Stimulated activated naive CD4-positive, alpha-beta T cell treated with Interleukin-2 at 50 U/mL for 16 hours (primary cell): ENCODE results near the gene DPM3.
"Not testable (repeated sequence)": the region's sequence is repeated elsewhere in the genome, so short reads cannot be mapped to it uniquely, and the experiment has no call there.

Experiments used
- DNase-seq: peaks from one replicate; lab custom pipeline; 2025; lab: John Stamatoyannopoulos, UW

Gene DPM3

DNA sequence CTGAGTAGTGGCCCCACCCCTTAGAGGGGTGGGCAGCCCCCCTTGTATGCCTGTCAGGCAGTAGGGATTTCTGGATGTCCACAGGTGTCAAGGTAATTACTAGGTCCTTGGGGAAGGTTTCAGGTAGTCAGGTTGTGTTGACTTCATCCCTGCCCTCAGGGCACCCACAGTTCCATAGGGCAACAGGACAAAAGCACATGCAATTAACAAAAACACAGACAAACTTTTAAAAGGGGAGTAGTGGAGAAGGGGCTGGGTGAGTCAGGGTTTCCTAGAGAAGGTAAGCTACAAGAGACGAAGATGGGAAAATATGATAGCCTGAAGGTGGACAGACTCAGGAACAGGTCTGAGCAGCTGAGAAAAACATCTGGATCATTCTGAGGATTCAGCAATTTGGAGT lies 18.7 kb upstream of the DPM3 start:
- no peak for DNase-seq

DNA sequence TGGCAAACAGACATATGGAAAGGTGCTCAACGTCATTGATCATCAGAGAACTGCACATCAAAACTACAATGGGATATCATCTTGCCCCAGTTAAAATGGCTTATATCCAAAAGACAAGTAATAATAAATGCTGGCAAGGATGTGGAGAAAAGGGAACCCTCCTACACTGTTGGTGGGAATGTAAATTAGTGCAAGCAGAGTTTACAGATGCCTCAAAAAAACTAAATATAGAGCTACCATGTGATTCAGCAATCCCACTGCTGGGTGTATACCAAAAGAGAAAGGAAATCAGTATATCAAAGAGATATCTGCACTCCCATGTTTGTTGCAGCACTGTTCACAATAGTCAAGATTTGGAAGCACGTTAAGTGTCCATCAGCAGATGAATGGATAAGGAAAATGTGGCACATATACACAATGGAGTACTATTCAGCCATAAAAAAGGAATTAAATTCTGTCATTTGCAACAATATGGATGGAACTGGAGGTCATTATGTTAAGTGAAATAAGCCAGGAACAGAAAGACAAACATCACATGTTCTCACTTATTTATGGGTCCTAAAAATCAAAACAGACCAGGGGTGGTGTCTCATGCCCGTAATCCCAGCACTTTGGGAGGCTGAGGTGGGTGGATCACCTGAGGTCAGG lies 15.8 kb upstream of the DPM3 start:
- DNase-seq, result not testable (repeated sequence)

DNA sequence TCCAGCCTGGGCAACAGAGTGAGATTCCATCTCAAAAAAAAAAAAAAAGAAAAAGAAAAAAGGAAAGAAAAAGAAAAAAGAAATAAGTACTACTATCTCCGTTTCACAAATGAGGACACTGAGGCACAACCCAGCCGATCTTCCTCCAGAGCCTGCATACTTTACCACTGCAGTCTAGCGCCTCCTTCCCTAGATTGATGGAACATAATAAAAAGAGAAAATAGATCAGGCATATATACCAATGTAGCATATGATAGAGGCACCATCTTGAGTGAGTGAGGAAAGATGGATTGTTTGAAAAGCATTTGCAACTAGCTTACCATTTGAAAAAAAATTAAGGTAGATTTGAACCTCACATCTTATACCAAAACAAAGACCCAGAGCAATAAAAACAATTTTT lies 5.2 kb upstream of the DPM3 start:
- no peak for DNase-seq

DNA sequence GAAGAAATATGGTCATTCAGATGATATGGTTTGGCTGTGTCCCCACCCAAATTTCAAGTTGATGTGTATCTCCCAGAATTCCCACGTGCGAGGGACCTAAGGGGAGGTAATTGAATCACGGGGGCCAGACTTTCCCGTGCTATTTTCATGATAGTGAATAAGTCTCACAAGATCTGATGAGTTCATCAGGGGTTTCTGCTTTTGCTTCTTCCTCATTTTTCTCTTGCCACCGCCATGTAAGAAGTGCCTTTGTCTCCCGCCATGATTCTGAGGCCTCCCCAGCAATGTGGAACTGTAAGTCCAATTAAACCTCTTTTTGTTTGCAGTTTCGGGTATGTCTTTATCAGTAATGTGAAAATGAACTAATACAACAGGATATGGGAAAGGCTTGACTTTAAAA lies 1.4 kb upstream of the DPM3 start:
- no peak for DNase-seq

DNA sequence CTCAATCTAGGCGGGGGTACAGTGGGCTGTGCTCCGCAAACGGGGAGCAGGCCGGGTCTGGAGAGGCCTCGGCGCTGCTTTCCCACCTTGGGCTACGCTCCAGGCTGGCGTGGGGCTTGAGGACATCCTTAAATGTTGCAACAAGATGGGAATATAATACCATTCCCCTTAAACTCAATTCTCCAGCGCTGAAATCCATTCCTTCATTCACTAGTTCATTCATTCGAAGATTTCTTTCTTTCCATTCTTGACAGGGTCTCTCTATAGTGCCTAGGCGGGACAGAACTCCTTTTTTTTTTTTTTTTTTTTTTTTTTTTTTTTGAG lies 261 bp upstream of the DPM3 start:
- DNase-seq, result no peak

DNA sequence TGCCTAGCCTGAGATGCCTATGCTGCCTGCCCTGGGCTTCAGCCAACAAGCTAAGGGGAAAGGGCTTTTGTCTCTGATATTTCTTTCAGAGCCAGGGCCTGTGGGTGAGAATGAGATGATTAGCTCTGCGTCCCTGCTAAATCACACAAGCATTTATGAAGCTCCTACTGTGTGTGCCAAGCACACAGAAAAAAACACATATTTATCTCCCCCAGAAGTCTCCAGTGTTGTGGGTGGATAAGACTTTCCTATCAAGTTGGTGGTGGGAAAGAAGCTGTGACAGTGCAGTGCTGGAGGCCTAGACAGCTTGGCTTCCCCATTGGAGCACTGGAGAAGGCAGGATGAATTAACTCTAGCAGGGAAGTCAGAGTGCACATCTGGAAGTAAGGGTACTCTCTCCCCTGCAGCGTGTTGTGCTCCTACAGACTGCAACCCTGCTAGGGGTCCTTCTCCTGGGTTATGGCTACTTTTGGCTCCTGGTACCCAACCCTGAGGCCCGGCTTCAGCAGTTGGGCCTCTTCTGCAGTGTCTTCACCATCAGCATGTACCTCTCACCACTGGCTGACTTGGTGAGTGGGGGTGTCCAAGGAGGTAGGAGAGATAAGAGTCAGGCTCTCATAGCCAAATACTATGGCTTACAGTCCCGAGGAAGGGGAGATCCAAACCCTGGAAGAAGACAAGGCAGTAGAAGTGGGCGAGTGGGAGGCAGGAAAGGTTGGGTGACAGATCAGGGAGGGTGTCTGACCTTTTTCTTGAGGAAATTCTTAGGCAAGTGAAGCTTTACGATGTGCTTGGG lies 3.0 kb downstream of the DPM3 start:
- no peak for DNase-seq

DNA sequence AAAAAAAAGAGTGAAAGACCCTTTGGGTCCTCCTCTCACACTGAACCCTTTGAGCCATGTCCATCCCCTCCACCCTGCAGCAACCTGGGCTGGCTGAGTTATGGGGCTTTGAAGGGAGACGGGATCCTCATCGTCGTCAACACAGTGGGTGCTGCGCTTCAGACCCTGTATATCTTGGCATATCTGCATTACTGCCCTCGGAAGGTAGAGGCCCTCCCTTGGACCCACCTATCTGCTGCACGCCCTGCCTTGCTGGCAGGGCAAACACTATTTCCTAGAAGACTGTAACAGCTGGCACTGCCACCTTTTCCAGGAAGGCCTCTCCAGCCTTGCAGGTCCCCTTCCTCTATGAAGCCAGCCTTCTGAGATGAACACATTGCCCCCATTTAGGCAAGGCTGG lies 3.6 kb downstream of the DPM3 start:
- no peak for DNase-seq

DNA sequence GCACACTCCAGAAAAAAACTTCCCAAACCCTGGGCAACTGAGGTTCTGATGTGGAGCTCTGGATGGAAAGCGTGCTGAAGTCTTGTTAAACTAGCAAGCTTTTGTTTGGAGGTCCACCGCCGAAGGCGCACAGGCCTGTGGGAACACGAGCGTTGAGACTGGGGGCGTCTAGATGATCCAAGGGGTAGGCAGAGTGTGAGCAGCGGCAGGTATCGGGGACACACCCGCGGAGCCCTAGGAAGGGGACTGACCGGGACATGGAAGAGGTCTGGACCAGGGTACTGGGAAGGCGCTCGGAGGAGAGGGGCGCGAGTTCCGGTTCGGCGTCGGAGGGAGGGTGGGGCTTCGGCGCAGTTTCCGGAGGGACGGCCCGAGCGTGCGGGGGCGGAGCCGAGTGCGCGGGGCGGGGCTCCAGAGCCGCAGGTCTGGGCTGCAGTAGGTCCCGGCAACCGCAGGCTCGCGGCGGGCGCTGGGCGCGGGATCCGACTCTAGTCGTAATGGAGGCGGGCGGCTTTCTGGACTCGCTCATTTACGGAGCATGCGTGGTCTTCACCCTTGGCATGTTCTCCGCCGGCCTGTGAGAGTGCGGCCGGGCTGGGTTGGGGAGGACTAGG lies 4.8 kb downstream of the DPM3 start, which contains the start of gene SLC50A1:
Gene SLC50A1, plus strand, starts transcription at position 438 of the 614 bp plus-strand sequence. Its CDS starts 60 bp downstream, at position 498.
- peak; percentile 91 for DNase-seq

DNA sequence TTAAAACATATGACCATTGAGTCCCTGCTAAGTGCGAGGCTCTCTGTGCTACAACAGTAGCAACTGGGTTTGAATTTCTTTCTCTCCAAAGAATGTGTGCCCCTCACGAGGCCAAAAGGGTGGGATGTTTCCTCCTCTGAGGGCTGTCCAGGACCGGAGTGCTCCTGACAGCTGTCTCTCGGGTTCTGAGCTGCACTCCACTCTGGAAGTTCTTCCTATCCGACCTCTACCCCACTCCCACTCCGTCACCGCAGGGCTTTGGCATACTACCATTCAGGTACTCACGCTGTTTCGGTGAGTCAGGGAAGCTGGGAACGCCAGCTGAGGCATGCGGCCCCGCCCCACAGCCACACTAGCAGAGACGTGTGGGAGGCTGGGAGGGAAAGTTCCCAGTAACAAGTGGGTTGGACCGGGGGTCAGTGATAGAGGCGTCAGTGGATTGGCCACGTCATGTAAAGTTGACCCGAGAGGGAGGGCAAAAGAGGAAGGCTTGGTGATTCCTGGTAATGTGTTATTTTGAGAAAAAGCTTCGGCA lies 5.4 kb downstream of the DPM3 start:
- peak; percentile 76 for DNase-seq

DNA sequence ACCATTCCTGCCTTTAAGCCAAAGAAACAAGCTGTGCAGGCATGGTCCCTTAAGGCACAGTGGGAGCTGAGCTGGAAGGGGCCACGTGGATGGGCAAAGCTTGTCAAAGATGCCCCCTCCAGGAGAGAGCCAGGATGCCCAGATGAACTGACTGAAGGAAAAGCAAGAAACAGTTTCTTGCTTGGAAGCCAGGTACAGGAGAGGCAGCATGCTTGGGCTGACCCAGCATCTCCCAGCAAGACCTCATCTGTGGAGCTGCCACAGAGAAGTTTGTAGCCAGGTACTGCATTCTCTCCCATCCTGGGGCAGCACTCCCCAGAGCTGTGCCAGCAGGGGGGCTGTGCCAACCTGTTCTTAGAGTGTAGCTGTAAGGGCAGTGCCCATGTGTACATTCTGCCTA lies 6.0 kb downstream of the DPM3 start:
- no peak for DNase-seq

DNA sequence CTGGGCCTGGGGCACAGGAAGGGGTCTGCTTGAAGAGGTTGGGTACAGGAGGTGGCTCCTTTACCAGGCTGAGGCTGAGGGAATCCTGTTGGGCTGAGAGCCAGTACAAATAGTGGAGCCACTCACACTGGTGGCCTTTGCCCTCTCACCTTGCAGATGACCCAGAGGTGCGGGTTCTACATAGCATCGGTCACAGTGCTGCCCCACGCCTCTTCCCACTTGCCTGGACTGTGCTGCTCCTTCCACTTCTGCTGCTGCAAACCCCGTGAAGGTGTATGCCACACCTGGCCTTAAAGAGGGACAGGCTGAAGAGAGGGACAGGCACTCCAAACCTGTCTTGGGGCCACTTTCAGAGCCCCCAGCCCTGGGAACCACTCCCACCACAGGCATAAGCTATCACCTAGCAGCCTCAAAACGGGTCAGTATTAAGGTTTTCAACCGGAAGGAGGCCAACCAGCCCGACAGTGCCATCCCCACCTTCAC lies 6.5 kb downstream of the DPM3 start:
- DNase-seq, result no peak

DNA sequence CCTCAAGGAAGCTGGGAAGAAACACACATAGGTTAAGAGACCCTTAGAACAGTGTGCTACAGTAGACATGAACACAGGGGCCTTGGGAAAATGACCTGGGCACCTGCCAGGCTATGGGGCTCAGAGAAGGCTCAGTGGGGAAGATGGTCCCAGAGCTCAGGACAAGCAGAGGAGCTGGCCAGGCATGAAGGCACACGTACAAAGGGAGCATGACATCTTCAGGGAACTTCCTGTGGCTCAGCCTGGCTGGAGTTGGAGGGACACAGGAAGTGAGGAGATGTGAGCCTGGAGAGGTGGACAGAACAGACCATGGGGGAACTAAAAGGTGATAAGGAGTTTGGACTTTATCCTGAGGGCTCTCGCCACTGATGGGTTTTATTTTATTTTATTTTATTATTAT lies 8.5 kb downstream of the DPM3 start:
- no peak for DNase-seq

DNA sequence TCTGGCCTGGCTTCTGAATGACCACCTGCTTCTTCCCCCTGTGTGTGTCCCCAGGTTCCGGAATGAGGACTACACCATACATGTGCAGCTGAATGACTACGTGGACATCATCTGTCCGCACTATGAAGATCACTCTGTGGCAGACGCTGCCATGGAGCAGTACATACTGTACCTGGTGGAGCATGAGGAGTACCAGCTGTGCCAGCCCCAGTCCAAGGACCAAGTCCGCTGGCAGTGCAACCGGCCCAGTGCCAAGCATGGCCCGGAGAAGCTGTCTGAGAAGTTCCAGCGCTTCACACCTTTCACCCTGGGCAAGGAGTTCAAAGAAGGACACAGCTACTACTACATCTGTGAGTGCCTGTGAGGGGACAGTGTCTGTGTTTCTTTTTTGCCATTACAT lies 9.0 kb downstream of the DPM3 start:
- no peak for DNase-seq

DNA sequence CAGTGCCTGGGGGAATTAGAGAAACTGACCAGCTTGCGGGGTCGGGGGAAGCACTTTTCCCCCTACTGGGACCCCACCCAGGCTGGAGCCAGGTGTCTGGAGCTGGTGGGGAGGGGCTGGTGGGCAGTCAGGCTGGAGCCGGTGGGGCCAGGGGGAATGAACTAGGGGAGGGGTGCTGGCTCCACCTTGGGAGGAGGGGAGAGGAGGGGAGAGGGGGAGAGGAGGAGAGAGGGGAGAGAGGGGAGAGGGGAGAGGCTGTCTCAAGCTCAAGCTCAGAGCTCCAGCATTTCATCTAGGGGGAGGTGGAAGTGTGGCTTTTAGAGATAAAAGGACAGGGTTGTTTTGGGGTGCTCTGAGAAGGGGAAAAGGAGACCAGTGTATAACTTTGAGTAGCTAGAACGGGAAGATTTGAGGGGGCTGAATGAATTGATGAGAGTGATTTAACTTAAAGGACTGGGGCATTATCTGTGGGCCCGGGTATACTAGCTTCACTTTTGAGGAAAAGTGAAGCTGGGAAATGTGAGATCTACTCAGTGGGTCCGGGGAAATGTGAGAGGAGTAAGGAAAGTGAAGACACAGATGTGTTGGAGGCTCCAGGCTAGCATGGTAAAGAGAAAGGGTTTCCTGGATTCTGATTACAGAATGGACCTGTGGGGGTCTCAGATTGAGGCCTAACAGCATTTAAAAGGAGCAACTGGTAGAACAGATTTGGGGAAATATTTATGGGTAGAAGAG lies 9.9 kb downstream of the DPM3 start:
- DNase-seq, result no peak

DNA sequence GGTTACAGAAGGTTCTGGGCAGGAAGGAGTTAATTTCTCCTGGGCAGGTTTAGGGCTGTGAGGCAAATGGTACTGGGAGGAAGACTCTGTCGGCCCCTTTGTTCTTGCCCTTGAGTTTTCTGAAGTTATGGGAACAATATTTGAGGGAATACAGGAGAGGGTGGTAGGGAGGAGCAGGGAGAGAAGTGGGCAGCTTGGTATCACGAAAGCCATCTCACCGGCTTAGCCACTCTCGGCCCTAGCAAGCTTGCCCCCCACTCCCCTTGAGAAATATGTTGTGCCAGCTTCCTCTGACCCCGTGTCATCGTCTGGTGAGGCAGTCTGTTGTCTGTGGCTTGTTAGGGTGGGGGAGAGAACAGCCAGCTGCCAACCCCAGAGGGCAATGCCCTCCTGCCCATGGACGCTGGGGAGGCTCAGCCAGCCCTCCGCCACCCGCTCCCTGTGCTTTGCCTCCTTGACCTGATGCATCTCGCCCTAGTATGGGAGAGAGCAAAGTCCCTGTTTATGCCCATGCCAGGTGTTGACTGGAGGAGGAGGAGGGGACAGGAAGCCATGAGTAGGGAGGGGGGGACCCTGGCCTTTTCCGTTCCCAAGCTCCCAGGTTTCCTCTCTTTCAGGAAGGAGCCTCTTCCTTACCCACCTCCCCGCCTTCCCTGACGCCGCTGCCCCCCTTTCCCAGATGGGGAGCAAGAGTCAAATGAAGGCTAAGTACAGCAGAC lies 11.4 kb downstream of the DPM3 start:
- no peak for DNase-seq

DNA sequence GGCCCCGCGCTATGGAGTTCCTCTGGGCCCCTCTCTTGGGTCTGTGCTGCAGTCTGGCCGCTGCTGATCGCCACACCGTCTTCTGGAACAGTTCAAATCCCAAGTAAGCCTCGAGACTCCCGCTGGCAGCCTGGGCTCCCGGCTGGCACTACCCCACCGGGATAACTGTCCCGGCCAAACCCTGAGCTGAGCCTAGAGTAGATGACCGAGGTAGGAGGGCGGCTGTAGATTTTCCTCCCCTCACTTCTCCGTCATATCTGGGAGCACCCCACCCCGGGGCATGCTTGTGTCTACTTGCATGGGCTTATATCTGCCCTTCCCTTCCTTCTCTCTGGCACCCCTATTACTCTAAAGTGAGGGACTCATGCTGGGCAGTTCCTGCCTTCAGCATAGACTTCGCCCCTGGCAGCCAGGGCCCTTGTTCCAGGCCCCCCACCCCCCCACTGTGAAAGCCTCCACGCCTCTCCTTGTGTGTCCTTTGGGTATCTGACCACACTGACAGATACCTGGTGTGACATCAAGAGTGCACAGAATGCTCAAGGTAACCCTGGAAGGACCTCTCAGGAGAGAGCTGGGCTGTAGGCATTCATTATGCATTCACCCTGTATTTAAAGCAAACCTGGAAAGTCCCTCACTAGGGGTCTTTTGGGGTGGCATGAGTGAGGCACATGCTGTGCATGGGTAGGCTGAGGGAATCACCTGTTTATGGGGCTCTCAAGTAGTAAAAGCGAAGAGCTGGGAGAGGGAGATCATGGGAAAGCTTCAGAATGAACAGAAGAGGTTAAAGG lies 12.2 kb downstream of the DPM3 start:
- no peak for DNase-seq

DNA sequence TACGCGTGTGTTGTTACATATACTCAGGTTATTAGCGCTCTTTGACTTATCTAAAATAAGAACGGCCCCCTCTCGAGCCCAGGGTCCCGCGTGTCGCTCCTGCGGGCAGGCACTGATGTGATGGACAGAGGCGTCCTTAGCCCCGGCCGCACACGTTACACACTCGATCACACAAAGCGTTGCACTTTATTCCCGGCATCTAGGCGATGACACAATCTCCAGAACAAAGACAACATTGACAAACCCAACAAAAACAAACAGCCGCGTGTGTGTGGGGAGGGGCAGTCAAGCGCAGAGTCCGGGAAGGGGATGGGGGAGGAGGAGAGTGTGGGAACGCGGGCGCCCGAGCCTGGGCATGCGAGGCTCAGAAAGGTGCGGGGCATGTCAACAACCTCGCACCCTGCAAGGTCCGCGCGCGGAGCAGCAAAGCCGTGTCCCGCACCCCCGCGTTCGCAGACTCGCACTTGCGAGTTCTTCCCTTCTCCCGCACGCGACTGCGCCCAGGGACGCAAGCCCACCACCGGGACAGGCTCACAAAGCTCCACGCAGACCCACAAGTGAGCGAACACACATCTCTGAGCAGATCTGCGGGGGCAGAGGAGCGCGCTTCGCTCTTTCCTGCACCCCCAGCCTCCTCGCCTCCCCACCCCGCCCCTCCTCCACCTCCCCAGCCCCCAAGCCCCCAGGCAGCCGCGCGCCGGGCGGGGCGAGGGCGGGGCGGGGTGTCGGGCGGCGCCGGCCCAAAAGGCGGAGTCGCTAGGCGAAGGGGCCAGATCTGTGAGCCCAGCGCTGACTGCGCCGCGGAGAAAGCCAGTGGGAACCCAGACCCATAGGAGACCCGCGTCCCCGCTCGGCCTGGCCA lies 13.0 kb downstream of the DPM3 start, which contains the start of gene EFNA1:
Gene EFNA1, plus strand, starts transcription at position 772 of the 862 bp plus-strand sequence. CDS start 102 bp downstream, outside the sequence.
- peak; percentile 39 for DNase-seq

DNA sequence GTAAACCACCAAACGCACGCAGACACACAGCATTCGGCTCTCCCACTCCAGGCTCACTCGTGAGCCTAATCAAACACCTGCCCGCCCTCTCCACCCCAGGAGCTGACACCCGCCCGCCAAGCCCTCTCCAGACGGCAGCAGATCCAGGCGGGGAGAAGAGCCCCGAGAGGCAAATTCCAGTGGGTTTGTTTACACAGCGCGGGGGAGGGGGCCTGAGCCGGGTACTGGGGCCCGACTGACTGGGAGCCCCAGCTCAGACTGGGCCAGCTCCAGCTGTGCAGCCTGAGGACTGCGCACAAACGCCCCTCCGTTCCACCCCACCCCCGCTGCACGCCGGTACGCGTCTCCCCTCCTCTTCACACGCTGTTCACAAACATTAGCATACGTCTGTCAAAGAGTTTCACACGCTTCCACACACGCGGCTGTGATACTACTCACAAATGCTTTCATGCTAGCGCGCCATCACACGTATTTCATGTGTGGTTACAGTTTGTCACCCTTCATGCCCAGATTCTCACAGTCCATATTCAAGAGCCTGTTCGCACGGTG lies 13.7 kb downstream of the DPM3 start:
- DNase-seq, result peak; percentile 45

DNA sequence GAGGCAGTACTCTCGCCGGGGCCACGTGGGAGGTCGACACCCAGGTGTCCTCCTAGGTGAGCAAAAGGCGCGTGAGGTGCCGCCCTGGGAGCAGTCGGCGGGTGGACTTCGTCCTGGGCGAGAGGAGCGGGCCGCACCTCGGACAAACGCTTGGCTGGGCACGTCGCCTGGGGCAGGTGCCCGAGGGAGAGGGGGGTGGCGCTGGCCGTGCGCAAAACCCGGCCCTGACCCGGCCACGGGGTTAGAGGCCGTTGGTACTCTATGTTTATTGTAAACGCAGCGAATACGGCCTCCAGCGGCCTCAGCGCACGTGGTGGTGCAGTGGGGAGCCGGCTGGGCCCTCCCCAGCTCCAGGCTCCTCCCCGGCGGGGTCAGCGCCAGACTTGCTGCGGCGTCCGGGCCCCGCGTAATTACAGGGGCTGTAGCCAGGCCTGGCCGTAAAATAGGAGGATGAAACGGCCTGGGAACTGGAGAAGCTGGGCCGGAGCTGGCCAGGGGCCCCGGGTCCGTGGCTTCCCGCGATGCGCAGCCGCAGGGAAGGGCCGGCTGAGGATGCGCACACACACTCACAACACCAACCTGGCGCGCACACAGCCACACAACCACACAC lies 14.3 kb downstream of the DPM3 start:
- no peak for DNase-seq
